Stimulated activated CD8-positive, alpha-beta memory T cell treated with anti-CD3 and anti-CD28 coated beads, Interleukin-4, amount 100 ng/mL, for 48 hours (primary cell): ENCODE results near the gene DNAJB2.

ENCODE experiments used
- DNase-seq: peaks from one replicate; pipeline ENCODE4 v3.0.0-alpha.2; 2020

DNAJB2 gene

GRCh38 chr2:219261024-219261855, 17.9 kb upstream of the DNAJB2 start:
- no peak for DNase-seq

- no peak for DNase-seq
Observed at GRCh38 chr2:219266232-219266631, 12.9 kb upstream of the DNAJB2 start.

GRCh38 chr2:219266886-219267285, 12.3 kb upstream of the DNAJB2 start:
- DNase-seq: no peak

GRCh38 chr2:219268294-219268693, 10.9 kb upstream of the DNAJB2 start:
- DNase-seq: no peak

- no peak for DNase-seq
Observed at GRCh38 chr2:219269362-219270054, 9.7 kb upstream of the DNAJB2 start.

- no peak for DNase-seq
Observed at GRCh38 chr2:219270055-219270372, 9.2 kb upstream of the DNAJB2 start.

GRCh38 chr2:219271021-219271420, 8.1 kb upstream of the DNAJB2 start:
- DNase-seq: no peak

- DNase-seq: no peak
Observed at GRCh38 chr2:219272356-219272755, 6.8 kb upstream of the DNAJB2 start.

GRCh38 chr2:219272995-219273394, 6.2 kb upstream of the DNAJB2 start:
- DNase-seq: no peak

- no peak for DNase-seq
Observed at GRCh38 chr2:219273937-219274336, 5.2 kb upstream of the DNAJB2 start.

GRCh38 chr2:219274361-219274921, 4.7 kb upstream of the DNAJB2 start:
- DNase-seq: no peak

- peak; percentile 87 for DNase-seq
Observed at GRCh38 chr2:219277703-219278654, 1.2 kb upstream of the DNAJB2 start.

- DNase-seq: no peak
Observed at GRCh38 chr2:219278655-219279150, 463 bp upstream of the DNAJB2 start.

GRCh38 chr2:219279916-219280516, 850 bp downstream of the DNAJB2 start:
- no peak for DNase-seq

- DNase-seq: no peak
Observed at GRCh38 chr2:219280651-219281050, 1.5 kb downstream of the DNAJB2 start.

- DNase-seq: no peak
Observed at GRCh38 chr2:219281588-219281987, 2.4 kb downstream of the DNAJB2 start.

- DNase-seq: no peak
Observed at GRCh38 chr2:219282375-219282774, 3.2 kb downstream of the DNAJB2 start.

GRCh38 chr2:219282943-219283581, 3.9 kb downstream of the DNAJB2 start:
- no peak for DNase-seq

GRCh38 chr2:219284501-219285372, 5.6 kb downstream of the DNAJB2 start:
- no peak for DNase-seq

- no peak for DNase-seq
Observed at GRCh38 chr2:219285373-219285735, 6.2 kb downstream of the DNAJB2 start.

- DNase-seq: no peak
Observed at GRCh38 chr2:219285894-219286425, 6.8 kb downstream of the DNAJB2 start.
